Stomach (tissue), 9 donors: ENCODE data around the gene ECM2. TPM values are rescaled to one million over a fixed set of nuclear protein-coding genes. Genes with fewer than 3 reads are reported as not detected.
A peak's percentile ranks its signal among the peaks of the same experiment; 100 is the strongest.

Experiments used
- DNase-seq, 2 donors: peaks; one replicate each; pipeline versions ENCODE4 v3.0.0 to v3.0.0-alpha.2; 2013 to 2019
- H3K27ac ChIP-seq, 5 donors: fragments of 200-600 bp in 4 of 5; sonication (generic) in 4 of 5; one replicate each; pipeline ENCODE4 v1.5.1; 2013 to 2019; ENCODE audit warnings: mild to moderate bottlenecking in 1 of 5, moderate library complexity in 1 of 5
- H3K27me3 ChIP-seq, 3 donors: fragments of 200-600 bp; sonication (generic); one replicate each; pipeline ENCODE4 v1.5.1; 2017 to 2019; ENCODE audit warnings: mixed run types in 1 of 3
- H3K36me3 ChIP-seq, 4 donors: fragments of 200-600 bp; sonication (generic); 1 replicate in 3 of 4; 2 replicates in 1 of 4; pipeline ENCODE4 v1.5.1; 2016 to 2019
- H3K4me1 ChIP-seq, 4 donors: fragments of 200-600 bp; sonication (generic); one replicate each; pipeline ENCODE4 v1.5.1; 2016 to 2019
- H3K4me3 ChIP-seq, 4 donors: fragments of 200-600 bp; sonication (generic) in 3 of 4; one replicate each; pipeline ENCODE4 v1.5.1; 2016 to 2019; ENCODE audit warnings: mild to moderate bottlenecking in 1 of 4
- H3K9me3 ChIP-seq, 4 donors: fragments of 200-600 bp; sonication (generic); one replicate each; pipeline ENCODE4 v1.5.1; 2016 to 2019
- CTCF ChIP-seq, 7 experiments: fragments of 450-650 bp in 4 of 7; fragments of 200-600 bp in 3 of 7; sonication (generic) in 3 of 7; IDR thresholded peaks; one replicate each; pipeline ENCODE4 v1.5.1; 2016 to 2019; ENCODE audit warnings: antibody characterized with exemption in 7 of 7, control low read depth in 2 of 7, mild to moderate bottlenecking in 1 of 7
- EP300 ChIP-seq: sonication (generic); formaldehyde crosslinking; IDR thresholded peaks from one replicate; pipeline ENCODE4 v1.6.1; 2017; ENCODE audit warnings: antibody characterized with exemption
- POLR2A ChIP-seq, 4 donors: fragments of 450-650 bp; IDR thresholded peaks; one replicate each; pipeline ENCODE4 v1.6.1; 2016; ENCODE audit warnings: antibody characterized with exemption in 4 of 4, control low read depth in 2 of 4, mild to moderate bottlenecking in 1 of 4, moderate library complexity in 1 of 4
- POLR2AphosphoS5 ChIP-seq, 3 donors: sonication (generic); formaldehyde crosslinking; IDR thresholded peaks; one replicate each; pipeline ENCODE4 v1.6.1; 2016; ENCODE audit warnings: antibody characterized with exemption in 3 of 3
- WGBS, 5 donors: extraction: QIAGEN DNeasy Blood & Tissue Kit in 3 of 5; methylation state at CpG; one replicate each; pipeline versions ENCODE4 v1.1.5 to v1.1.7; 2013 to 2018; 5-methylcytosine and 5-hydroxymethylcytosine counted together
- intact Hi-C: fragments of 100-400 bp; cut with DNase I; formaldehyde crosslinking; loops from one replicate; pipeline ENCODE4 v1.15.1; 2023; ENCODE audit warnings: low total_unique reads
- polyA plus RNA-seq, 3 donors: library from polyadenylated mRNA; stranded (reverse); fragments of 200-250 nt; gene quantifications; one replicate each; pipeline ENCODE4 v1.2.3, GENCODE V29; 2013
- total RNA-seq, 5 donors: library from RNA; depleted of rRNA; stranded (reverse); fragments of >200 nt; gene quantifications; one replicate each; pipeline versions ENCODE4 v1.1.0 to v1.2.3, GENCODE V29; 2014 to 2016
- donor health status: healthy with polysubstance abuse.
- donor health status: Bipolar disorder and iron deficiency.
- donor health status: healthy.

ECM2 gene
- total and polyA plus RNA-seq, 8 donors = 0.14 to 22.6 (median 1.0) TPM; not detected in 2

- TF ChIP-seq CTCF (IDR thresholded peaks at IDR 0.05) (no peak), EP300 (no peak), POLR2A (IDR thresholded peaks at IDR 0.05) (no peak), POLR2AphosphoS5 (IDR thresholded peaks at IDR 0.05) (no peak)
Measured at GRCh38 chr9:92492781-92493401, 42.9 kb downstream of the ECM2 start.

GRCh38 chr9:92488681-92489550 lies 46.9 kb downstream of the ECM2 start:
- Histone ChIP-seq H3K27me3 (no peaks in the 10 kb centered on the region), H3K4me3 (no peak overlapping the region), H3K4me1 (peaks cover 0 to 31% (median 15%) of the 10 kb centered on the region in 4 donors), H3K36me3 (no peaks in the 10 kb centered on the region), H3K9me3 (no peaks in the 10 kb centered on the region), H3K27ac (peak overlapping the region in 3 of 5 donors; percentile 10 to 51 (median 51))
- WGBS, 5 donors = 46 to 70% (median 59%) methylated on average over 4 of the region's 4 CpGs
- intact Hi-C loops = no loop called here
- TF ChIP-seq EP300 = no peak
- TF ChIP-seq CTCF (IDR thresholded peaks at IDR 0.05) = no peak
- no peak for TF ChIP-seq POLR2A (IDR thresholded peaks at IDR 0.05)
- no peak for TF ChIP-seq POLR2AphosphoS5 (IDR thresholded peaks at IDR 0.05)
- peak in 1 of 2 donors; percentile 44 for DNase-seq

More at GRCh38 chr9:92492781-92493401, 42.9 kb downstream of the ECM2 start:
- peaks cover 0 to 19% (median 8%) of the 10 kb centered on the region in 4 donors for H3K4me1 ChIP-seq
- peak in 1 of 2 donors; percentile 25 for DNase-seq
- H3K4me3 ChIP-seq = no peak overlapping the region
- intact Hi-C loops = no loop called here
- H3K27me3 ChIP-seq = no peaks in the 10 kb centered on the region
- H3K27ac ChIP-seq = no peak overlapping the region
- no peaks in the 10 kb centered on the region for H3K36me3 ChIP-seq
- 75 to 87% (median 80%) methylated on average over 3 of the region's 3 CpGs for WGBS, 5 donors
- H3K9me3 ChIP-seq = no peaks in the 10 kb centered on the region

GRCh38 chr9:92486371-92486770 lies 49.4 kb downstream of the ECM2 start:
- no peak for DNase-seq
- H3K9me3 ChIP-seq = no peaks in the 10 kb centered on the region
- peaks cover 0 to 46% (median 16%) of the 10 kb centered on the region in 4 donors for H3K4me1 ChIP-seq
- no peaks in the 10 kb centered on the region for H3K36me3 ChIP-seq
- 85 to 95% (median 91%) methylated on average over 3 of the region's 3 CpGs for WGBS, 5 donors
- no peak overlapping the region for H3K4me3 ChIP-seq
- intact Hi-C loops = no loop called here
- no peak overlapping the region for H3K27ac ChIP-seq
- TF ChIP-seq POLR2AphosphoS5 (IDR thresholded peaks at IDR 0.05) (no peak), POLR2A (IDR thresholded peaks at IDR 0.05) (no peak), EP300 (no peak), CTCF (IDR thresholded peaks at IDR 0.05) (no peak)
- no peaks in the 10 kb centered on the region for H3K27me3 ChIP-seq

GRCh38 chr9:92484563-92484962 lies 51.2 kb downstream of the ECM2 start:
- DNase-seq = no peak
- peak overlapping the region in 2 of 5 donors; percentile 16 to 82 for H3K27ac ChIP-seq
- 74 to 90% (median 86%) methylated on average over 3 of the region's 3 CpGs for WGBS, 5 donors
- H3K4me3 ChIP-seq = no peak overlapping the region
- no peaks in the 10 kb centered on the region for H3K36me3 ChIP-seq
- H3K27me3 ChIP-seq = no peaks in the 10 kb centered on the region
- intact Hi-C loops = no loop called here
- TF ChIP-seq POLR2A (IDR thresholded peaks at IDR 0.05) (no peak), CTCF (IDR thresholded peaks at IDR 0.05) (no peak), EP300 (no peak), POLR2AphosphoS5 (IDR thresholded peaks at IDR 0.05) (no peak)
- peaks cover 0 to 60% (median 29%) of the 10 kb centered on the region in 4 donors for H3K4me1 ChIP-seq
- H3K9me3 ChIP-seq = no peaks in the 10 kb centered on the region
